GM18502 (cell line): ENCODE measurements around the gene NCKAP5L.

ENCODE experiments used
- ATAC-seq: cut with Tn5 transposase; IDR thresholded peaks from one replicate; pipeline ENCODE4 v1.9.1; 2021; ENCODE audit warnings: mild to moderate bottlenecking; ENCODE audit not compliant: unreplicated experiment, poor library complexity

NCKAP5L gene

GRCh38 chr12:49801141-49802063 is 26.8 kb downstream of the NCKAP5L start:
- ATAC-seq, result no peak

GRCh38 chr12:49800421-49801140 is 27.6 kb downstream of the NCKAP5L start:
- no peak for ATAC-seq

- no peak for ATAC-seq
Measured at GRCh38 chr12:49798934-49799333, 29.3 kb downstream of the NCKAP5L start.

- no peak for ATAC-seq
Measured at GRCh38 chr12:49798248-49798647, 30.0 kb downstream of the NCKAP5L start.

GRCh38 chr12:49797449-49797776 is 30.8 kb downstream of the NCKAP5L start:
- ATAC-seq, result no peak

GRCh38 chr12:49796606-49797448 is 31.4 kb downstream of the NCKAP5L start:
- ATAC-seq, result no peak

GRCh38 chr12:49796155-49796554 is 32.1 kb downstream of the NCKAP5L start:
- no peak for ATAC-seq

- no peak for ATAC-seq
Measured at GRCh38 chr12:49795654-49796105, 32.5 kb downstream of the NCKAP5L start.

- ATAC-seq, result no peak
Measured at GRCh38 chr12:49794811-49795653, 33.2 kb downstream of the NCKAP5L start.

- ATAC-seq, result no peak
Measured at GRCh38 chr12:49794021-49794420, 34.2 kb downstream of the NCKAP5L start.

- no peak for ATAC-seq
Measured at GRCh38 chr12:49793620-49794019, 34.6 kb downstream of the NCKAP5L start.

- no peak for ATAC-seq
Measured at GRCh38 chr12:49792976-49793580, 35.1 kb downstream of the NCKAP5L start.

- no peak for ATAC-seq
Measured at GRCh38 chr12:49792181-49792970, 35.8 kb downstream of the NCKAP5L start.

GRCh38 chr12:49791700-49792099 is 36.5 kb downstream of the NCKAP5L start:
- no peak for ATAC-seq

- ATAC-seq, result no peak
Measured at GRCh38 chr12:49790741-49791555, 37.3 kb downstream of the NCKAP5L start.

- ATAC-seq, result no peak
Measured at GRCh38 chr12:49789992-49790391, 38.2 kb downstream of the NCKAP5L start.

- no peak for ATAC-seq
Measured at GRCh38 chr12:49787672-49788071, 40.5 kb downstream of the NCKAP5L start.
